GM19438 (cell line): ENCODE measurements around the gene PDXDC1.
"Not testable (repeated sequence)": the region's sequence is repeated elsewhere in the genome, so short reads cannot be mapped to it uniquely, and the experiment has no call there.

Source experiments
- ATAC-seq: cut with Tn5 transposase; IDR thresholded peaks from one replicate; pipeline ENCODE4 v1.9.1; 2021; ENCODE audit warnings: low read depth; ENCODE audit not compliant: unreplicated experiment

PDXDC1 gene

DNA sequence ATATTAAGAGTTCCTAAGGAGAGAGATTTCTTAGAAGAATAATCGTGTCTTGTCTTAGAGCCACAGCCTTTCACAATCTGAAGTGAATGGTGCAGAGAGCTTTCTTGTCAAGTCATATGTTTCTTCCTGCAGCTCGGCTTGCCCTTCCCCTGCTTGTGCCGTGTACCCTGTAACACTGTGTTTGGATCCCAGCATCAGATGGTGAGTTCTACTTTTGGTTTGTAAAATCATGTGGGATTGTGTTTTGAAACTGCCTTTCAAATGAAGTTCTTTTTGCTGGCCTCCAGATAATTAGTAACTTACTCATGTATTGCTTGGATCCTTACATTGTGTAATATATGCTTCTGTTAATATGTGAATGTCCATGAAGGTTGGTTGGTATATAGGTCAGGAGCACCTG lies 33.8 kb downstream of the PDXDC1 start:
- not testable (repeated sequence) for ATAC-seq

DNA sequence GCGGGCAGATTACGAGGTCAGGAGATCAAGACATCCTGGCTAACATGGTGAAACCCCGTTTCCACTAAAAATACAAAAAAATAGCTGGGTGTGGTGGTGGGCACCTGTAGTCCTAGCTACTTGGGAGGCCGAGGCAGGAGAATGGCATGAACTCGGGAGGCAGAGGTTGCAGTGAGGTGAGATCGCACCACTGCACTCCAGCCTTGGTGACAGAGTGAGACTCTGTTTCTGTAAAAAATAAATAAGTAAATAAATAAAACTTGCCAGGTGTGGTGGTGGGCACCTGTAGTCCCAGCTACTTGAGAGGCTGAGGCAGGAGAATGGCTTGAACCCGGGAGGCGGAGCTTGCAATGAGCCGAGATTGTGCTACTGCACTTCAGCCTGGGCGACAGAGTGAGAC lies 38.1 kb downstream of the PDXDC1 start:
- ATAC-seq: not testable (repeated sequence)

DNA sequence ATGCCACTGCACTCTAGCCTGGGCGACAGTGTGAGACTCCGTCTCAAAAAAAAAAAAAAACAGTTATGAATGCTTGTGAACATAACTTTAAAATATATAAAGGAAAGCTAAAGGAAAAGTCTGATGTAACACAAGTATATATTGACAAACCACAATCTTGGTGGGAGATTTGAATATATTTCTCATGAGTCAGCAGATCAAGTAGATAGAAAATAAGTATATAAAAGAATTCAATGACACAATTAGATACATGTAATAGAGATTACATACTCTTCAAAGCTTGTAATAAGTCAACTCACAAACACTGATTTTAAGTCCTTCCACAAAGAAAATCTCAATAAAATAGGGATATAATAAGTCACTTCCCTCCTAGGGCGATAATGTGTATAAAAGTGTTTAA lies 40.8 kb downstream of the PDXDC1 start:
- ATAC-seq: not testable (repeated sequence)

DNA sequence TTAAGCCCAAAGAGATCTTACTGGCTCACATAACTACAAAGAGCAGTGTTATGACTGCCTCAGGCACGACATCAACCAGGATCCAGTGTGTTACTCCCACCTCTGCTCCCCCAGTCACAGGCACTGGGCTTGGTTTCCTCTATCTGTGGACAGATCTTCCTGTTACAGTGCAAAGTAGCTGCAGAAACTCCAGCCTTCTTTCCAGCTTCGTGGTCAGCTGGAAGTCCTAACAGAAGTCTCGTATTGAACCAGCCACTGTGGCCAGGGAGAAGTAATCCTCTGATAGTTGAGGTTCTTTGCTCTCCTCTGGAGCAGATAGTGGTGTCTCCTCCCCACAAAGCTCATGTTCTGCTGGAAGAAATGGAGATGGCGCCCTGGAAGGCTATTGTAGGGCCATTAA lies 41.5 kb downstream of the PDXDC1 start:
- ATAC-seq: not testable (repeated sequence)

DNA sequence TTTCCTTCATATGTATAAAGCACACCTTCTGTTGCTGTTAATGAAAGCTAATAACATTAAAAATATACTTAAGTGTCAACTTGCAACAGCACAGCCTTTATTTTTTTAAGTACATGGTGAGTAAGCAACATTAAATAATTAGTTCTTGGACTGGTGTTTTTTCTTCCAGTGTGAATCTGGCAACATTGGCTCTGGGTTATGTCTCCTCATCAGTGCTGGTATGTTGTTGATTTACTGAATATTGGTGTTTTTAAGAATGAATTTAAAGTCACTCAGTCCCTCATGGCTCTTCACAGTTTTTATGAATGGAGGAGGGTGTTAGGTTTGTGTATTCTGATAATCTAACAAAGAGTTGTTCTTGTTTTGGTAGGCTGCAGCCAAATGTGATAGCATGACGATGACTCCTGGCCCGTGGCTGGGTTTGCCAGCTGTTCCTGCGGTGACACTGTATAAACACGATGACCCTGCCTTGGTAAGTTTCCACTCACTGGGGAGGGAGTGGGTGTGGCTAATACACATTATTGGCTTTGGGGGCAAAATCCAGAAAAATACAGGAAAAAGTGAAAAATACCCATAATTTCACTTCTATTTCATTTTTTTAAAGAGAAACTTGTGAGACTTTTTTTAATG lies 42.2 kb downstream of the PDXDC1 start:
- ATAC-seq: not testable (repeated sequence)

DNA sequence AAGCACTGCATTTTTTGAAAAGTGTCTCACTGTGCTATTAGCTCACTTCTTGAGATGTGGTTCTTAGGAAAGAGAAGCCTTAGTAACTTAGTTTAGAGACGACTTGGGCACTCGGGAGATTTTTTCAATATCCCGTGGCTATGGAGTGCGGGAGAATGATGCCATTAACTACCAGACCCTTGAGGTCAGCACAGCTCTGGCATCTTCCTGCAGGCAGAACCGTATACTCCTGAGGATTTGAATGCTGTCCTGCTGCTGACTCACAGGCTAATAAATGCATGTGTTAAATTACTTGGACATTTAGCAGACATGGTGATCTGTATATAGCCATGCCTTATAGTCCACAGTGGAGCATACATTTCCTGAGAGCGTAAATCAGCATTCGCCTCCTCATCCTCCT lies 46.6 kb downstream of the PDXDC1 start:
- ATAC-seq: not testable (repeated sequence)

DNA sequence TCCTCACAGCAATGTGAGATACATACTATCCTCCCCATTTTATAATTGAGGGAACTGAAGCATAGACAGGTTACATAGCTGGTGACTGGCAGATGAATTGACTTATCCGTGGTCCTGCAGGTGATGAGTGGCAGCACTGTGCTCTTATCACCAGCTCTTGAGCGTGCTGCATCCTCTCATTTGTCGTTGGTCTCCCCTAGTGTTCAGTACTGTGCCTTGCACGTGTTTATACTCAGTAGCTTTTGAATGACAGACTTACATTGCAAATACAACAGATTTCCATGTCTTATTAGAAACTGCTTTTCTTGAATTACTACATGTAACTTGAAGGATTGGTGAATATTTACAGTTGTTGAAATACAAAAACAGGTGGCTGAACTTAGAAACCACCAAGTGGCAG lies 47.4 kb downstream of the PDXDC1 start:
- ATAC-seq: not testable (repeated sequence)

DNA sequence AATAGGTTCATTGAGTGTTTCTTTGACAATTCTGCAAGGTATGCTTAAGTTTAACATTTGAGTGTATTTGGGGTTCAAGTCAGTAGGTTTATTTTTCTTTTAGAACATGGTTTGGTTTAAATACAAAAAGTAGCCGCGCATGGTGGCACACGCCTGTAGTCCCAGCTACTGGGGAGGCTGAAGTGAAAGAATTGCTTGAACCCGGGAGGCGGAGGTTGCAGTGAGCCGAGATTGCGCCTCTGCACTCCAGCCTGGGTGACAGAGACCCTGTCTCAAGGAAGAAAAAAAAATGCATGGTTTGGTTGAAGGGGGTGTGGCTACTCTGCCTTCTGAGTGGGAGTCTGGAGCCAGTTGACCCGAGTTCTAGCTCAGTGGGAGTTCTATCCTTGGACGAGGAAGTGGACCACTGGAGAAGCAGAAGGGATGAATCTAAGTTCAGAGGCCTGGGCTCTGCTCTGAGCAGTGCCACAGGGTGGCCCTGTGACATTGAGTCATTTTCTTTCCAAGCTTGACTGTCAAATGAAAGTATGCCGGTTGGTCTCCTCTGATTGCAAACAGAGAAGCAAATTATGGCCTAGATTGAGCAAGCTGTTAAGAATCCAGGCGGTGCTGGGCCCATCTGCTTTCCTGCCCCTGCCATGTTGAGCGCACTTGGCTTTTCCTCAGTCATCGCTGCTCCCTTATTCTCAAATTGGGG lies 48.7 kb downstream of the PDXDC1 start:
- not testable (repeated sequence) for ATAC-seq

DNA sequence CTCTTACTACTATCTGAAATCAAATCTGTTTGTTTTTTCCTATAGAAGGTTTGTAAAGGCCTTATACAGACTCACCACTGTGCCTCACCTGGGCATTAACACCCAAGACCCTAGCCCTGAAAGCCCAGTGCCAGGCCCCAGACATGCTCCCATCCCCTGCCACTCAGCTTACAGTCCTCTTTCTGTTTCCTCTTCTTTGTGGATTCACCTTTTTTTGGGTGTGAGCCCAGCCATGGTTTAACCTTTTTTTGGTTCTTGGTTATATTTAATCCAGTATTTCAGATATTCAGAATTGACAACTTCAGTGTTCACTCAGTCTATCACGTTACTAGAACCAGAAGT lies 50.0 kb downstream of the PDXDC1 start:
- not testable (repeated sequence) for ATAC-seq

DNA sequence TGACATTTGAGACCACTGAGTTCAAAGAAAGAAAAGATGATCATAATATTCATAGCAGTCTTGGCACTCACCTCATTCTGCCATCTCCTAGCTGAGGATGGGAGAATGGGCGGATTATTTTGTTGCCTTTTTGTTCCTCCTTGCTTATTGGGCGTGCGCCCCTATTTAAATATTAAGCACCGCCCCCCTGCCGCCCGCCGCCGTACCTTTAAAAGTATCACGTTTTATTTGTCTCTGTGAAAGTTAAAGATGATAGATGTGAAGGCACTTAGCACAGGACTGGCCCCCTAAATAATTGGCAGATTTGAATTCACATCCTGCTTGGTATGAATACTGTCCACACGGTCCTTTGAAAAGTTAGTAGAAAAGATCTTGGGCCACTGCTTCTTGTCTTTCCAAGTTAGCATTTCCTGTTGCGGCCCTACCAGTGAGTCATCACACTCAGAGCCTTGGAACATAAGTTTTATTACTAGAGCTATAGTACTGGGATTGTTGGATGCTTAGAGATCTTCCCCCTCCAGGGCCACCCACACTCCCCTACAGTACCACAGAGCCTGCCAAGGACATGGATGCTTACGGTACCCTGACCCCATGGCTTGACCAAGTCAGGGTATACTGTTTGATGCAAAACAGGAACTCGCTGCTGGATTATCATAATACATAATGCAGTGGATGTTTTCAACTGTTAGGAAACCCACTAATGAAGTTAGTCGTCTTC lies 50.6 kb downstream of the PDXDC1 start:
- ATAC-seq: not testable (repeated sequence)

DNA sequence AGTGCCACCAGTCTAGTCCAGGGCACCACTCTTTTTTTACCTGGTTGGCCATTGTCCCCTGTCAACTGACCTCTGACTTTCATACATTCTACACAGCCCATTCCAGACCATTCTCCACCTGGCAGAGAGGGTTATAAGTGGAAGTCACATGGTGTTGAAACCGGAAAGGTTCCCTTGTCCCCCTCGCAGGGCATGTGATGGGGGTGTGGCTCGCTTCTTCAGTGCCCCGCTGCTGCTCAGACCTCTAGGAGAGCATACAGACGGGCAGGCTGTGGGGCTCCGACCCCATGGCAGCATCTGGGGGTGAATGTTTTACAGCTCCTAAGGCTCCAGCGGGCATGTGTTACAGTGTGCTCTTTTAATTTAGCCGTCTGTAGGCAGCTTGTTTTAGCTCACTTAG lies 52.2 kb downstream of the PDXDC1 start:
- ATAC-seq: not testable (repeated sequence)

DNA sequence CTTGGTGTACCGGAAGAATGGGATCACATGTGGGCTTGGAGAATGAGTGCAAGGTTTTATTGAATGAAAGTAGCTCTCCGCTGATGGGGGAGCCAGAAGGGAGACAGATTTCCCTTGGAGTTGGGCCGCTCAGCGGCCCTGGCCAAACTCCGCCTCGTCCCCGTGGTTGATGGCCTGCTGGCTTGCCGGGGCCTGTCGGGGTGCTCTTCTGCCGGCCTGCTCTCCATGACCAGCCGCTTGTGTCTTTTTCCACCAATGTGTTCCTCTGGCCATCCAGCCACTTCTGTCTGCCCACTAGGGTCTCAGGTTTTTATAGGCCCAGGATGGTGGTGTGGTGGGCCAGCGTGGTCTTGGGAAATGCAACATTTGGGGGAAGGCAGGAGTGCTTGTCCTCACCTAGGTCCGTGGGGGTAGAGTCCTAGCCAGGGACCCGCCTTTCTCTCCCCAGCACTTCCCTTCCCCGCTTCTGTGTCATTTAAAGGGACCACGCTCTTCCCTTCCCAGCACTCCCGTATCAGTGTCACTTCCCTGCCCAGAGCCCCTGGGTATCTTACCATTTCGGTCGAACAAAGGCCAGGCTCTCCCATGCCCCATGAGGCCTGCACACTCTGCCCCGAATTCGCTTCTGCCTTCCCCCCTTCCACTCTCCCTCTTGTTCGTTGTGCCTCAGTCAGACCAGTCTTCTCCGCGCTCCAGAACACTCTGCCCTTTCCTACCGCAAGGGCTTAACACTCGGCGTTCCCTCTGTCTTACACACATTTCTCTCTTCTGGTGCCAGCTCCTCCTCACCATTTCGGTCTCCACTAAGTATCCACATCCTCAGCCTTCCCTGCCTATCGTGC lies 52.9 kb downstream of the PDXDC1 start:
- ATAC-seq: not testable (repeated sequence)

DNA sequence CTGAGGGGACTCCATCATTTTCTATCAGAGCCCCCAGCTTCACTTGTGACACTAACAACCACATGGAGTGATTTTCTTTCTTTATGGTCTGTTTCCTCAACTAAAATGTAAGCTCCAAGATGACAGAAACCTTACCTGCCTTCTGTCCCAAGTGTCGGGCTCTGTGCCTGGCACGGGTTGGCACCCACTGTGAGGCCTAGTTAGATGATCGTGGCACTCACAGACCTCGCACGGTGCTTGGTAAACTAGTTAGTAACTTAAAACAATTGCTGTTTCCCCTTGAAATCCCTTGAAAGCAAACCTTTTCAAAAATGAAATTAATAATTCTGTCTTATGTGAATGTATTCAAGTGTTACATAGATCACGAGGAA lies 53.5 kb downstream of the PDXDC1 start:
- ATAC-seq: not testable (repeated sequence)

DNA sequence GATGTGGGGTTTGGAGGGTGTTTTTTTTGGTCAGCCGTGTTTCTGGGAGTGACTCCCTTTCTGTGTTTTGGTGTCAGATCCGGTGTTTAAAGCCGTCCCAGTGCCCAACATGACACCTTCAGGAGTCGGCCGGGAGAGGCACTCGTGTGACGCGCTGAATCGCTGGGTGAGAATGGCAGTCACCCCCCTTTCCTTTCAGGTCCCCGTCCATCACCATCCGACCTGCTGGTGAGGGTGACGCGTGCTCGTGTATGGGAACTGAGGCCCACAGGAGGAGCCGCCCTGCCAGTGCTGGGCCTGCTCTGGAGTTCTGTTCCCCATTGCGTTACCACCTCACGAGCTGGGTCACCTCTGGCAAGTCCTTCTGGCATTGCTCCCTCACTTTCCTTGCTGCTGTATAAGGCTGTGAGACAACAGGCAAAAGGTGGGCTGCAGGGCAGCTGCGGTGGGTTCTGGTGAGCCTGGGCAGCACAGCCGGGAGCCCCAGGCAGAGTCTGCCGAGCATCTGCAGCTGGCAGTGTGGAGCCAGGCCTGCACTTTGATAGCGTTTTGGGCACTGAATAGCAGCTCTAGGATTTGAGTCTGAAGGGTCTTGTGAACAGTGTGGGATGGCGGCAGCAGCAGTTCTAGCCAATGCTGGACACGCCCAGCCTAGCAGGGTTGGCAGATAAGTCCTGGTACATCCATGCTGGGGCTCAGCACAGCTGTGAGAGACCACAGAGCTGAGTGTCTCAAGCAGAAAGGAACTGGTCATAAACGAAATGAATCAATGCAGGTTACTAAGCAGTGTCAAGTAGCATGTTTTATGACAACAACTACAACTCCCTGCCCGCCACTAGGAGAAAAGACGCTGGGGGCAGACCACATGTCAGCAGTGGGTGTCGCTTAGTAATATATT lies 54.2 kb downstream of the PDXDC1 start:
- not testable (repeated sequence) for ATAC-seq

DNA sequence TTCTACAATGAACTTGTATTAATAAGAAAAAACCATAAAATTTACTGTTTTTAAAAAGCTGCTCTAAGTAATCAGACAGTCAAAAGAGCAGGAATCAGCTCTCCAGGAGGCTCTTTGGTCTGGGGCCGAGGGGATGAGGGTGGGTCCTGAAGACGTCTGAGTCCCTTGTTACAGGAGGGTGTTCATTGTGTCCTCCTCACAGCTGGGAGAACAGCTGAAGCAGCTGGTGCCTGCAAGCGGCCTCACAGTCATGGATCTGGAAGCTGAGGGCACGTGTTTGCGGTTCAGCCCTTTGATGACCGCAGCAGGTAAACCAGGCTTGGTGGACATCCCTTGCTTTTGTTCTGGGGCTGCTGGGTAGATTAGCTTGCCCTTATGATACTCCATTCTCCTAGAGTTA lies 54.9 kb downstream of the PDXDC1 start:
- not testable (repeated sequence) for ATAC-seq

DNA sequence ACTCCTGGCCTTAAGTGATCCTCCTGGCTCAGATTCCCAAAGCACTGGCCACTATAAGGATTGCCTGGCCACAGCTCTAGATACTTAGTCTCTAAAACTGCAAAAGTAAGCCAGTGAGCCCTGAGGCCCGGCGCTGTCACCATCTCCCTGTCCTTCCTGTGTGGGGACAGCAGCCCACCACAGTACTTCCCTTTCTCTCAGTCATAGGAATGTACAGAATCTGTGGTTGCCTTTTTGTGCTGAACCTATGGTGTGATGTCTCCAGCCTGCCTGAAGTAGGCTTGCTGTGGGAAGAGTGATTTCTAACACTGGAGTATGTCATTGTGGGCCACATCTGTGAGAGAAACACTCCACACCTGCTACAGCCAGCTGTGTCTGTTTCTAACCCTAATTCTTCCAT lies 56.4 kb downstream of the PDXDC1 start:
- no peak for ATAC-seq

DNA sequence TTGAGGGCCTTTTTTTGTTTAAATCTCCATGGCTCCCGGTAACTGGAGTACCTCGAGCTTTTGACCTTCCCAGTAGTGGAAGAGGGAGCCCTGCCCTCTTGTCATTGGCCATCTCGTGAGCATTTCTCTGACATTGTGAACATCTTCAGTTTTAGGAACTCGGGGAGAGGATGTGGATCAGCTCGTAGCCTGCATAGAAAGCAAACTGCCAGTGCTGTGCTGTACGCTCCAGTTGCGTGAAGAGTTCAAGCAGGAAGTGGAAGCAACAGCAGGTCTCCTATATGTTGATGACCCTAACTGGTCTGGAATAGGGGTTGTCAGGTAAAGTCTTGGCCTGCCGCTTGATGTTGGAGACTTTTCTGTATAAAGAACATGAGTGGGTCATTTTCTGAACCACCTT lies 56.8 kb downstream of the PDXDC1 start:
- no peak for ATAC-seq

DNA sequence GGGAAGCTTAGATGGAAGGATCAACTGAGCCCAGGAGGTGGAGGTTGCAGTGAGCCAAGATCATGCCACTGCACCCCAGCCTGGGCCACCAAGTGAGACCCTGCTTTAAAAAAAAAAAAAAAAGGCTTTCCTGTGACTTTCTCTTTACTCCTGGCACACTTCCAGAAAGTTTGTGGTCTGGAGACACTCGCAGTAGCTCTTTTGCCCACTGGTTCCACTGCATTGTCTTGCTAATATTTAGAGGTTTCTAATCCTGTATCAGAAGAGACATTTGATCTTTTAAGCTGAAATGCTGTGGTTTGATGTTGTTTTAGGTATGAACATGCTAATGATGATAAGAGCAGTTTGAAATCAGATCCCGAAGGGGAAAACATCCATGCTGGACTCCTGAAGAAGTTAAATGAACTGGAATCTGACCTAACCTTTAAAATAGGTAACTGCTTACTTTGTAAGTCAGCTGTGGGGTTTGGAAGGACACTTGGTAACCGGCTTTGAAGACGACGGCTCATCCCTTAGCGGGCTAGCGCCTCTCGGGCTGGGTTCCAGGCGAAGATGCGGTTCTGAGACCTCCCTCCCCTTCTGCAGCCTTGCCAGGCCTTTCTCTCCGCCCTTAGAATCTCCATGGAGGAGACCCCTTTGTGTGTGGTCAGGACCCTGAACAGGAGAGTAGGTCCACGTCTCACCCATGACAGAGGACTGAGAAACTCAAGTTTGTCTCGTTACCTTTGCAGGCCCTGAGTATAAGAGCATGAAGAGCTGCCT lies 57.9 kb downstream of the PDXDC1 start:
- no peak for ATAC-seq

DNA sequence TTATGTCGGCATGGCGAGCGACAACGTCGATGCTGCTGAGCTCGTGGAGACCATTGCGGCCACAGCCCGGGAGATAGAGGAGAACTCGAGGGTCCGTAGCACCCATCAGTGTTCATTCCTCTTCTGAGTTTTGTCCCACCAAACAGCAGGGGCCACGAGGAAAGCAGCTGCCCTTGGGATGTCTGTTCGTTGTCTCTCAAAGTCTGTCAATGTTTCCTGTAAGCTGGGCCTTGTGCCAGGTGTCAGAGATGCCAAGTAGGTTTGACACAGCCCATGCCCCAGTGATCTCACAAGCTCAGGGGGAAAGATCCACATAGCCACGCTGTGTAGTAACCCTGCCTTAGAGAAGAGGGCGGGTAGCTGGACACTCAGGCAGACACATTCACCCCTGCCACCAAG lies 58.5 kb downstream of the PDXDC1 start:
- no peak for ATAC-seq
